HL-60 (cell line): ENCODE measurements around the gene FGFBP3.

ENCODE experiments used
- DNase-seq, 2 experiments: peaks; one replicate each; pipeline ENCODE4 v3.0.0-alpha.2; 2010 to 2020; ENCODE audit warnings: low read depth in 1 of 2, low spot score in 1 of 2
- H3K27ac ChIP-seq: fragments of 250-450 bp; sonication (Bioruptor Pico); replicated peaks from 2 replicates; pipeline ENCODE4 v1.5.1; 2020; ENCODE audit warnings: mild to moderate bottlenecking, moderate library complexity
- H3K27me3 ChIP-seq: fragments of 250-450 bp; sonication (Bioruptor Pico); 2 replicates; pipeline ENCODE4 v1.5.1; 2021; ENCODE audit warnings: mild to moderate bottlenecking, moderate library complexity; ENCODE audit not compliant: insufficient read depth, poor library complexity, severe bottlenecking
- H3K4me3 ChIP-seq: replicated peaks from 2 replicates; pipeline ENCODE4 v1.5.1; 2011; ENCODE audit warnings: mild to moderate bottlenecking, control low read depth, low read length; ENCODE audit not compliant: insufficient read depth
- CTCF ChIP-seq: IDR thresholded peaks from one replicate; pipeline ENCODE4 v1.5.1; 2011; ENCODE audit warnings: low read length, control low read depth, inconsistent platforms; ENCODE audit not compliant: insufficient read depth
- GABPA ChIP-seq: IDR thresholded peaks from 2 replicates; pipeline ENCODE4 v1.6.1; 2012; ENCODE audit warnings: low read depth
- POLR2AphosphoS5 ChIP-seq: IDR thresholded peaks from 2 replicates; pipeline ENCODE4 v1.6.1; 2012; ENCODE audit warnings: low read depth
- REST ChIP-seq: IDR thresholded peaks from 2 replicates; pipeline ENCODE4 v1.6.1; 2012; ENCODE audit warnings: low read depth; ENCODE audit not compliant: insufficient replicate concordance
- SPI1 ChIP-seq: IDR thresholded peaks from 2 replicates; pipeline ENCODE4 v1.6.1; 2012; ENCODE audit warnings: low read depth, mild to moderate bottlenecking, borderline replicate concordance
- long read RNA-seq: library from polyadenylated mRNA; unstranded; transcript quantifications from one replicate; pipeline ENCODE4 v2.0.0, GENCODE V29; 2020

Gene FGFBP3
- long read RNA-seq, partial matches to known transcripts: 0 of 3 reads
- long read RNA-seq, other reads (novel, unspliced or antisense): 2 of 3 reads

GRCh38 chr10:91909117-91909677 is at the start of gene FGFBP3:
FGFBP3 (minus strand) TSS chr10:91909486; CDS start chr10:91908969, 517 bp downstream.
- H3K27me3 ChIP-seq: no peaks in the 10 kb centered on the region
- peak within 1 kb of the TSS; percentile 71 for H3K4me3 ChIP-seq
- H3K27ac ChIP-seq: peak within 1 kb of the TSS; percentile 52
- TF ChIP-seq GABPA: no peak
- DNase-seq: peak; percentile 55 to 69

GRCh38 chr10:91957091-91957490 is 47.8 kb upstream of the FGFBP3 start:
- H3K27me3 ChIP-seq: no peaks in the 10 kb centered on the region
- no peak for DNase-seq
- no peak overlapping the region for H3K4me3 ChIP-seq
- TF ChIP-seq SPI1 (no peak), POLR2AphosphoS5 (no peak), CTCF (no peak), GABPA (no peak), REST (no peak)
- H3K27ac ChIP-seq: no peak overlapping the region

- no peak for DNase-seq
- H3K27me3 ChIP-seq: no peaks in the 10 kb centered on the region
- H3K4me3 ChIP-seq: no peak overlapping the region
- TF ChIP-seq POLR2AphosphoS5 (no peak), CTCF (no peak), SPI1 (no peak), GABPA (no peak), REST (no peak)
- no peak overlapping the region for H3K27ac ChIP-seq
These were observed 45.8 kb upstream of the FGFBP3 start for GRCh38 chr10:91955114-91955513.

GRCh38 chr10:91953600-91954160 is 44.4 kb upstream of the FGFBP3 start:
- TF ChIP-seq CTCF (no peak), SPI1 (no peak), REST (no peak), GABPA (no peak), POLR2AphosphoS5 (no peak)
- Histone ChIP-seq H3K27ac (no peak overlapping the region), H3K4me3 (no peak overlapping the region), H3K27me3 (no peaks in the 10 kb centered on the region)
- DNase-seq: no peak
